ENCODE measurements around the gene GAR1. TPM values are rescaled to one million over a fixed set of nuclear protein-coding genes. Genes with fewer than 3 reads are reported as not detected.
"Not testable (repeated sequence)": the region's sequence is repeated elsewhere in the genome, so short reads cannot be mapped to it uniquely, and the experiment has no call there.

The GAR1 gene
- total RNA-seq, 1 experiment from 2014 or later: 21.2 TPM

GRCh38 chr4:109836985-109837384, 21.4 kb downstream of the GAR1 start:
- no peak for DNase-seq (ENCODE audit: extremely low read depth, low read depth)

- no peak for DNase-seq (ENCODE audit: extremely low read depth, low read depth)
These were observed 31.0 kb downstream of the GAR1 start for GRCh38 chr4:109846395-109847098.

- DNase-seq (ENCODE audit: extremely low read depth, low read depth): no peak
These were observed 32.4 kb downstream of the GAR1 start, which contains the start of gene LRIT3 for GRCh38 chr4:109847896-109848442. LRIT3 (plus strand) TSS chr4:109848107; CDS start chr4:109848202, 95 bp downstream.

DNA sequence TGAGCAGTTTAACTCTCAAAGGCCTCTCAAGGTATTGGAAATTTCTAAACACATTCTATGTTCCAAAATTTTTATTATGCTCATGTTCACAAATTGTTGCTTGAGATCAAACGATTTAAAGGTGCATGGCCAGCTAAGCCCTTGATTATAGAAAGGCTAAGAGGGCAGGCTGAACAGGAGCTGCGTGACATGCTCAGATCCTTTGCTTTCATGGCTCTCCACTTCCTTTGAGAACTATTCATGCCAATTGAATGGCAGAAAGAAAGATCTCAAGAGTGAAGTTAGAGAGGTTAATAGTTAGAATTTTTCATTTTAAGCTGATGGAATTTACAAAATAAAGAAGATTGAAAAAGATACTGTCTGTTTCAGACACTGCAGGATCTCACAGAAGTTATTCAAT, 32.9 kb downstream of the GAR1 start:
- DNase-seq (ENCODE audit: extremely low read depth, low read depth): no peak

DNA sequence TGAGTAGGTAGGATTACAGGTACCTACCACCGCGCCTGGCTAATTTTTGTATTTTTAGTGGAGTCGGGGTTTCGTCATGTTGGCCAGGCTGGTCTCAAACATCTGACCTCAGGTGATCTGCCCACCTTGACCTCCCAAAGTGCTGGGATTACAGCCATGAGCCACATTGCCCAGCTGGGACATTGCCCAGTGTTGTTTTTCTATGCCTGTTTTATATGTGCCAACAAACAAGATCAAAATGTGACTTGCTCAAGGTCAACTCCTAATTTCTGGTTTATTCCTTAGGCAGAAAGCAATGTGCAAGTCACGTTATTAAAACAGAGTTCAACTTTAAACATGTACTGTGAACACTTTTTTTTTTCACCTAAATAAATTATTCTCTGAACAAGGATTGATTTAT, 35.0 kb downstream of the GAR1 start:
- no peak for DNase-seq (ENCODE audit: extremely low read depth, low read depth)

DNA sequence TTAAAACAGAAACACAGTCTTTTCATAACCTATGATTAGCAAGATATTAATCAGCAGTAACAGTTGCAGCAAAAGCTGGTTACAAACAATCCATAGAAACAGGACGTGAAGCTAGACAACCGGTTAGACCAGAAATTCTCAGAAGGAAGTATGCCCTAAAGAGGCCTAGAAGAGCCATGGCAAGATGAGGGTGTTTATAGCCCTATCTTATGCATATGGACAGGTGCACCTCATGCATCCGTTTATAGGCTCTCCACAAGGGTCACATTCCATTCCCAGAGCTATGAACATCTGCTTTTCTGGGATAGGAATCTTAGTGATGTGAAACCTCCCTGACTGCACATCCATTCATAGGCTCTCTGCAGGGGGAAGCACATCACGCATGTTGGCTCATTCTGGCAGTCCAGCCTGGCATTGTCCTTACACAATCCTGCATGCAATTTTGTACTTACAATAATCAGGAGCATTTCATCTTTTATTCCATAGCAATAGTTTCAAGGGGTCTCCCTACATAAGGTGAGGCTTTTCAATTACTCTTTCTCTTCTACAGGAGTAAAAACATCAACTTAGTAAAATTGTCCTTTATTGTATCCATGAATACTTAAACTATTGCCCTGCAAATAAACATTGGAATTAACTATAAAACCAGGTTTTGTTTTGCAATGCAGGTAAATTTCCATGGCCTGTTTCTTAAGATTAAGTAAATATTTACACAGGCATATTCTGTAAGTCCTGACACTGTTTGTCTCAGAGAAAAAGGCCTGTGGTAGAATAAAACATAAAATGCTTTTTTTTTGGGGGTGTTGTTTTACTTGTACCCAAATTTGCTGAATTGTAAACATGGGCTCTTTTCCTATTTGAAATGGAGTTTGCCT, 44.1 kb downstream of the GAR1 start:
- not testable (repeated sequence) for DNase-seq (ENCODE audit: extremely low read depth, low read depth)

GRCh38 chr4:109861271-109861670, 45.7 kb downstream of the GAR1 start:
- DNase-seq (ENCODE audit: extremely low read depth, low read depth): no peak

DNA sequence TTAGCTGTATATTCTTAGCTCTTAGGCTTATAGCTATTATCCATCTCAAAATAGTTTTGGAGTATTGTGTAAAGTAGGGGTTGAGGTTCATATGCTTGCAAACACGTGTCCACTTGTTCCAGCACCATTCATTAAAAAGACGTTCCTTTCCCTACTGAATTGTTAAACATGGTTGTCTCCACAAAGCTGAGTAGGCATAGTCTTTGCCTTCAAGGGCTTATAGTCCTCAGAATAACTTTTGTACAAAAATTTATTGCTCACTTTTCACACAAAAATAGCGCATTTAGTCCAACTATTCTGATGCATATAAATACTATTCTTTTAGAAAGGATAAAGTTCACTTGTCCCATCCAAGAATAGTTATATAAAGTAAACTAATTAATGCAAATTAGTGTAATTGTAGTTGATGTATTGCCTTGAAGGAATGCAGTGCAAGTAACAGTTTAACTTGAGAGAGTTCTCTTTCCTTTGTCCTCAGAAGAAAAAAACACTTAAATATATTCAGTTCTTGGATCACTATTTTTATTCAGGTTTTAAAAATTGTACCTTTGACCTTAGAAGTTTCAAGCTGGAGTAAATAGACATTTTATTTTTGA, 46.5 kb downstream of the GAR1 start:
- no peak for DNase-seq (ENCODE audit: extremely low read depth, low read depth)

GRCh38 chr4:109864134-109864533, 48.6 kb downstream of the GAR1 start:
- no peak for DNase-seq (ENCODE audit: extremely low read depth, low read depth)

DNA sequence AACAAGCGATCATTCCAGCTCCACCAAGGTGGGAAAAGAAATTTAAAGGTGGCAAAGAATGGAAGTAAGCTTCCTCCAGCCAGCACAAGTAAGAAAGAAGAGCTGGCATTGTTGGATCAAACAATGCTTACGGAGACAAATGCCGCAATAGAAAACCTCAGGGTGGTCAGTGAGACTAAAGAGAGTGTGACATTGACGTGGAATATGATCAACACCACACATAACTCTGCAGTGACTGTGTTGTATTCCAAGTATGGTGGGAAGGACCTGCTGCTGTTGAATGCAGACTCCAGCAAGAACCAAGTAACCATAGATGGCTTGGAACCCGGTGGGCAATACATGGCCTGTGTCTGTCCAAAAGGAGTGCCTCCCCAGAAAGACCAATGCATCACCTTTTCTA, 54.5 kb downstream of the GAR1 start:
- no peak for DNase-seq (ENCODE audit: extremely low read depth, low read depth)

DNA sequence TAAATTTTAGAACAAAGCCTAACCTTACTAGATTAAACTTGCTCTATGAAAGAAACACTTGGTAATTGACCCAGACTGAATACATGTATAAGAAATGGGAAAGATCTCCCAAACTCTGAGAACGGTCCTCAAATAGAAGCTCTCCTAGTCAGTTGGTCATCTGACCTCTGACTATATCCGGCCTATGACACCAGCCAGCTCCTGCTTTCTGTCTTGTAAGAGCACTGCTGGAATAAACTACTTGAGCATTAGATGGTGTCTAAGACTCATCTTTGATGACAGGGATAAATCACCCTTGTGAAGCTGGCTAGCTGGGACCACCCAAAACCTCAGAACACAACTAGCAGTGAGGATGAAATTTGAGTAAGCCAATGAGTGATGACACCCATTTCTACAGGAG, 56.5 kb downstream of the GAR1 start:
- DNase-seq (ENCODE audit: extremely low read depth, low read depth): no peak

- DNase-seq (ENCODE audit: extremely low read depth, low read depth): no peak
These were observed 57.5 kb downstream of the GAR1 start for GRCh38 chr4:109872950-109873656.

- peak; percentile 4 for DNase-seq (ENCODE audit: extremely low read depth, low read depth)
These were observed 58.4 kb downstream of the GAR1 start for GRCh38 chr4:109873791-109874514.

Other genes starting within 250 kb of the GAR1 start
- gene CASP6, start 112.3 kb upstream of the GAR1 start, total RNA-seq (2014; rRNA removed; shearing (Covaris generic)): 16.6 and 26.3 TPM in 2 replicates
- gene PLA2G12A, start 85.7 kb upstream of the GAR1 start, total RNA-seq (2014; rRNA removed; shearing (Covaris generic)): 12.9 and 17.3 TPM in 2 replicates
- not detected in 2 replicates for gene CFI, start 13.8 kb upstream of the GAR1 start, total RNA-seq (2014; rRNA removed; shearing (Covaris generic))
- not detected in 2 replicates for gene RRH, start 12.2 kb downstream of the GAR1 start, total RNA-seq (2014; rRNA removed; shearing (Covaris generic))
- gene LRIT3, start 32.3 kb downstream of the GAR1 start, total RNA-seq (2014; rRNA removed; shearing (Covaris generic)): not detected in 2 replicates
- gene EGF, start 97.1 kb downstream of the GAR1 start, total RNA-seq (2014; rRNA removed; shearing (Covaris generic)): 13.6 and 15.6 TPM in 2 replicates

All from NCI-H460 (cell line).